B cell (primary cell): ENCODE data around the gene SLC7A10. TPM values are rescaled to one million over a fixed set of nuclear protein-coding genes. Genes with fewer than 3 reads are reported as not detected.

Experiments used
- ATAC-seq: fragments of 200-7000 bp; cut with Tn5 transposase; one replicate; pipeline ENCODE4 v1.10.0; 2021; ENCODE audit warnings: low read depth, mild to moderate bottlenecking, moderate number of reproducible peaks, moderate library complexity
- CTCF ChIA-PET: fragments of 350-600 bp; sonication (Branson Sonifier 250); formaldehyde crosslinking; loops from one replicate; lab custom pipeline; 2021; ENCODE audit warnings: antibody characterized with exemption, inconsistent platforms; lab: Charles Lee
- POLR2A ChIA-PET: fragments of 350-600 bp; sonication (Branson Sonifier 250); formaldehyde crosslinking; loops from one replicate; lab custom pipeline; 2021; ENCODE audit warnings: antibody characterized with exemption; lab: Charles Lee
- DNase-seq: peaks from one replicate; pipeline ENCODE4 v3.0.0; 2013
- H2AFZ ChIP-seq: 2 replicates; pipeline ENCODE4 v1.6.1; 2012; ENCODE audit warnings: mild to moderate bottlenecking, low read depth, low read length; ENCODE audit not compliant: insufficient read depth, poor library complexity, severe bottlenecking
- H3K27ac ChIP-seq, 2 donors: 1 replicate in 1 of 2; 2 replicates in 1 of 2; pipeline ENCODE4 v1.5.1; 2012 to 2013; ENCODE audit warnings: low read length in 2 of 2, mild to moderate bottlenecking in 2 of 2, moderate library complexity in 1 of 2
- H3K27me3 ChIP-seq, 4 experiments: fragments of 200-600 bp in 1 of 4; sonication (generic) in 1 of 4; replicated peaks in 1 of 4; 1 replicate in 2 of 4; 2 replicates in 2 of 4; pipeline versions ENCODE4 v1.6.1 to v1.7.0; 2013 to 2016; ENCODE audit warnings: low read length in 3 of 4, mild to moderate bottlenecking in 2 of 4, mixed read lengths in 1 of 4, moderate library complexity in 1 of 4; ENCODE audit not compliant: insufficient read depth in 4 of 4, control insufficient read depth in 3 of 4; ENCODE audit errors: control extremely low read depth in 1 of 4
- H3K36me3 ChIP-seq, 2 experiments: replicated peaks in 1 of 2; 1 replicate in 1 of 2; 2 replicates in 1 of 2; pipeline versions ENCODE4 v1.6.1 to v1.7.1; 2013; ENCODE audit warnings: low read length in 1 of 2; ENCODE audit not compliant: insufficient read depth in 2 of 2, control insufficient read depth in 1 of 2; ENCODE audit errors: control extremely low read depth in 1 of 2, extremely low read depth in 1 of 2
- H3K4me1 ChIP-seq, 2 donors: fragments of 200-600 bp in 1 of 2; sonication (generic) in 1 of 2; 1 replicate in 1 of 2; 2 replicates in 1 of 2; pipeline versions ENCODE4 v1.5.1 to v1.6.1; 2013 to 2017; ENCODE audit warnings: low read length in 2 of 2; ENCODE audit not compliant: control insufficient read depth in 2 of 2, insufficient read depth in 2 of 2
- H3K4me2 ChIP-seq: replicated peaks from 2 replicates; pipeline ENCODE3; 2012; ENCODE audit warnings: mild to moderate bottlenecking, low read depth, low read length; ENCODE audit not compliant: poor library complexity, severe bottlenecking
- H3K4me3 ChIP-seq, 5 experiments: fragments of 200-600 bp in 1 of 5; sonication (generic) in 1 of 5; 1 replicate in 3 of 5; 2 replicates in 2 of 5; pipeline versions ENCODE4 v1.5.1 to v1.7.0; 2011 to 2016; ENCODE audit warnings: low read length in 4 of 5, mild to moderate bottlenecking in 4 of 5, low read depth in 2 of 5, control low read depth in 1 of 5, moderate library complexity in 1 of 5; ENCODE audit not compliant: insufficient read depth in 1 of 5; ENCODE audit errors: control extremely low read depth in 1 of 5, extremely low read depth in 1 of 5
- H3K79me2 ChIP-seq: fragments of 200-600 bp; sonication (generic); one replicate; pipeline ENCODE4 v1.6.0; 2016; ENCODE audit warnings: low read length; ENCODE audit not compliant: control insufficient read depth, insufficient read depth
- H3K9ac ChIP-seq: fragments of 200-600 bp; sonication (generic); 2 replicates; pipeline ENCODE4 v1.6.1; 2017; ENCODE audit warnings: mild to moderate bottlenecking, low read length, moderate library complexity
- H3K9me3 ChIP-seq, 3 donors: one replicate each; pipeline versions ENCODE4 v1.6.1 to v1.7.1; 2013; ENCODE audit warnings: low read length in 2 of 3; ENCODE audit not compliant: control insufficient read depth in 2 of 3, insufficient read depth in 1 of 3; ENCODE audit errors: control extremely low read depth in 1 of 3
- H4K20me1 ChIP-seq: 2 replicates; pipeline ENCODE4 v1.6.0; 2012; ENCODE audit warnings: mild to moderate bottlenecking, low read length; ENCODE audit not compliant: insufficient read depth, control insufficient read depth, poor library complexity, severe bottlenecking
- H3K27ac Mint-ChIP-seq: one replicate; pipeline ENCODE4 v1.8.0; 2021; ENCODE audit warnings: mixed read lengths
- H3K27me3 Mint-ChIP-seq: one replicate; pipeline ENCODE4 v1.8.0; 2021; ENCODE audit warnings: mixed read lengths
- H3K4me1 Mint-ChIP-seq: one replicate; pipeline ENCODE4 v1.8.0; 2021; ENCODE audit warnings: mixed read lengths
- H3K4me3 Mint-ChIP-seq: one replicate; pipeline ENCODE4 v1.8.0; 2021; ENCODE audit warnings: mixed read lengths
- H3K9me3 Mint-ChIP-seq: one replicate; pipeline ENCODE4 v1.8.0; 2022; ENCODE audit warnings: mixed read lengths; ENCODE audit not compliant: insufficient read depth
- CTCF ChIP-seq: fragments of 200-600 bp; IDR thresholded peaks from one replicate; pipeline ENCODE4 v1.8.0; 2022; ENCODE audit warnings: antibody characterized with exemption, mild to moderate bottlenecking
- EZH2 ChIP-seq: IDR thresholded peaks from 2 replicates; pipeline ENCODE4 v1.6.1; 2012; ENCODE audit warnings: borderline replicate concordance, low read depth, mild to moderate bottlenecking, moderate library complexity, low read length; ENCODE audit not compliant: insufficient read depth, poor library complexity, severe bottlenecking
- WGBS: methylation state at CpG from one replicate; pipeline ENCODE4 v1.1.5; 2013; ENCODE audit warnings: missing lambda C conversion rate; ENCODE audit not compliant: insufficient coverage; 5-methylcytosine and 5-hydroxymethylcytosine counted together
- intact Hi-C: fragments of 100-400 bp; cut with micrococcal nuclease; formaldehyde crosslinking; loops from one replicate; pipeline ENCODE4 v1.10.0; 2022
- polyA plus RNA-seq: library from polyadenylated mRNA; depleted of rRNA; stranded (reverse); fragments of >200 nt; gene quantifications from 2 replicates; pipeline ENCODE4 v1.2.3, GENCODE V29; 2012
- total RNA-seq, 2 donors: library from RNA; stranded (reverse); fragments of 120-200 nt in 1 of 2; gene quantifications; 1 replicate in 1 of 2; 2 replicates in 1 of 2; pipeline versions ENCODE4 v1.2.3 to v1.2.4, GENCODE V29; 2013 to 2022

Gene SLC7A10
- total and polyA plus RNA-seq, 2 donors (not counting 1 experiment from before 2014, with no cell fraction given) = not detected

- peak overlapping the region; percentile 26 for H3K4me2 ChIP-seq
- peaks cover 0 to 1% (median 0%) of the 10 kb centered on the region in 4 experiments for H3K27me3 ChIP-seq
- no peak overlapping the region for H3K4me3 ChIP-seq
- CTCF ChIA-PET = interaction anchor here (0.9 to 4.4 kb wide), 4 partner anchors 17 to 60 kb away, joined by 3 to 58 read pairs (median 3); no protein-coding TSS in a partner anchor
- DNase-seq (no peak), ATAC-seq (no peak)
- Mint-ChIP-seq H3K27ac (no peak overlapping the region), H3K4me3 (no peak overlapping the region), H3K4me1 (peaks cover 9% of the 10 kb centered on the region), H3K9me3 (no peaks in the 10 kb centered on the region), H3K27me3 (peaks cover 18% of the 10 kb centered on the region)
- no peak overlapping the region for H3K9ac ChIP-seq
- POLR2A ChIA-PET = interaction anchor here (0.6 kb wide), 1 partner anchor 110 kb away, joined by 3 read pairs; no protein-coding TSS in a partner anchor
- H2AFZ ChIP-seq = peak overlapping the region; percentile 26
- H3K9me3 ChIP-seq = no peaks in the 10 kb centered on the region
- no peak overlapping the region for H3K27ac ChIP-seq
- no peaks in the 10 kb centered on the region for H4K20me1 ChIP-seq
- peaks cover 8 to 14% of the 10 kb centered on the region in 2 donors for H3K4me1 ChIP-seq
- H3K36me3 ChIP-seq = no peaks in the 10 kb centered on the region
- TF ChIP-seq EZH2 (no peak), CTCF (no peak)
- 14% methylated on average over 3 of the region's 11 CpGs for WGBS
- intact Hi-C loops = no loop called here
- no peaks in the 10 kb centered on the region for H3K79me2 ChIP-seq
These were observed 39.0 kb downstream of the SLC7A10 start for GRCh38 chr19:33186431-33187182.
